ENCODE measurements around the gene WDR5.

The WDR5 gene

DNA sequence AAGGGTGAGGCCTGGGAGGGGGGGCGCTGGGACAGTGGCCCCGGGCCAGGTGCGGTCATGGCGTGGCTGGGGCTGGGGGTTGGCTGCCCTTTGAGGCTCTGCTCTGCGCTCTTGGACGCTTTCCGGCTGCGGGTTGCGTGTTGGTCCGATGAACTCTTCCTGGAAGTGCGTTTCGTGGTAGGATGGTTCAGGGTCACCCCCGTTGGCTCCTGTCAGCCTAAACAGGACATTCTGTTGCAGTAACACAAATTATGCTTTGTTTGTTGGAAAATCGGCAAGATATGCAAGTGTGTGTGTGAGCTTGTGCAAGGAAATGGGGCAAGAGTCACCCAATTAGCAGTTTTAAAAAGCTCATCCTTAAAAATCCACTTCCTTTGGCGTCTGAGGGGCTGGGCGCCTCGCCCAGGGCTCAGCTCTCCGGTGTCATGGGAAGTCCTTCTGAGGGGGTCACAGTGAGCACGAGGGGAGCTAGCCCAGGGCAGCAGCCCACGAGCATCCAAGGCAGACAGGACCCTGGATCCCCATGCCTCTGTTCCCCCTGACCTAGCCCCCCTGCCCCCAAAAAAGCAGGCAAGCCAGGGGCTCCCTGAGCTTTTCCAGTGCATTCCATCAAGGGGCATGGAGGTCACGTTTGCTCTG is 50.7 kb downstream of the WDR5 start:
- no peak overlapping the region for H3K4me3 ChIP-seq (ENCODE audit: low read length)
- TF ChIP-seq CTCF (conservative IDR thresholded peaks at IDR 0.05; ENCODE audit: low read length), result no peak
- no peak for DNase-seq (ENCODE audit: low read depth)

- TF ChIP-seq CTCF (conservative IDR thresholded peaks at IDR 0.05; ENCODE audit: low read length), result no peak
- H3K4me3 ChIP-seq (ENCODE audit: low read length), result no peak overlapping the region
- DNase-seq (ENCODE audit: low read depth), result no peak
Measured at GRCh38 chr9:134187110-134187531, 51.2 kb downstream of the WDR5 start.

GRCh38 chr9:134187891-134188385 is 52.1 kb downstream of the WDR5 start:
- H3K4me3 ChIP-seq (ENCODE audit: low read length), result no peak overlapping the region
- TF ChIP-seq CTCF (conservative IDR thresholded peaks at IDR 0.05; ENCODE audit: low read length), result no peak
- no peak for DNase-seq (ENCODE audit: low read depth)

DNA sequence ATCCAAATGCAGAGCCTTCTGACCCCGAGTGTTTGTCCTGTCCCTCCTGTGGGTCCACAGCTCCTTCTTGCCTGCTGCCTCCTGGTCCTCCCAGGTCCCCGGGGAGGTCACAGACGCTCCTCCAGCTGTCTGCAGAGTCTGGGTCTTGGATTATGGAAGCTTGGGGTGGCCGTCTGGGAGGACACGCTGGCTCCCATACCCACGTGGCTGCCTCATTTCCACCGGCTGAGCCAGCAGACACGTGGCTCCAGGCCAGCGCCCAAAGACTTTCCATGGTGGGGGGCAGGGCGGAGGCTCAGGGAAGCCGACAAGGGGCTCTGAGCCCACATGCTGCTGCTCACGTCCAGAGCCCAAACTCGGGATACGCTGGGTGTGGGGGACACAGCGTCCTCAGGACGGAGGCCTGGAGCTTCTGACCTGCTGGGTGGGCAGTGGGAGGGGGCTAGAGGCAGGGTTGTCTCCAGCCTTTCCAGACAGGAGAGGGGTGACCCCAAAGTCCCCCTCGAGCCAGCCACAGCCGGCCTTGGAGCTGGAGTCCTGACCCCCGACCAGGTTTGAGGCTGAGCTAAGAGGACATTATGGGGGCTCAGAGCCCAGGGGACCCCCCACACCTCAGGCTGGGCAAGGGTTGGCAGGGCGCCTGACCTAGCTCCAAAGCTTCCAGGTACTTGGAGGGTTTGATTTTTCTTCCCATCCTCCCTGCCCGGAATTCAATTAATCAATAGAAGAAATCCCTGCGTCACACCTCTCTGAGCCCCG is 52.7 kb downstream of the WDR5 start:
- H3K4me3 ChIP-seq (ENCODE audit: low read length), result no peak overlapping the region

DNA sequence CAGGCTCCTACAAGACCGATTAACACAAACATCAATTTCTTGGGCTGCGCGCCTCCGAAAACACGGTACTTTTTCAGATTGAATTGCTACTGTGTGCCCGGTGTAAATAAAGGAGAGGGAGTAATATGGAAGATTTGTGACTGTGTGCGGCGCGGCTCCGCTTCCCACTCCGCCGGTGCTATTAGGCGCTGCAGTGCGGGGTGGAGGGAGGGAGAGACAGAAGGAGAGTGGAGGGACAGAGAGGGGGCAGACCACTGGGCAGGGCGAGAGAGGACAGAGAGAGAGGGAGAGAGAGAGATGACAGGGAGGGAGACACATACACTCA is 53.2 kb downstream of the WDR5 start:
- no peak for TF ChIP-seq CTCF (conservative IDR thresholded peaks at IDR 0.05; ENCODE audit: low read length)
- no peak overlapping the region for H3K4me3 ChIP-seq (ENCODE audit: low read length)
- DNase-seq (ENCODE audit: low read depth), result no peak

More for the DNA sequence above, 52.7 kb downstream of the WDR5 start:
- TF ChIP-seq CTCF (conservative IDR thresholded peaks at IDR 0.05; ENCODE audit: low read length), result no peak
- peak; percentile 22 for DNase-seq (ENCODE audit: low read depth)

DNA sequence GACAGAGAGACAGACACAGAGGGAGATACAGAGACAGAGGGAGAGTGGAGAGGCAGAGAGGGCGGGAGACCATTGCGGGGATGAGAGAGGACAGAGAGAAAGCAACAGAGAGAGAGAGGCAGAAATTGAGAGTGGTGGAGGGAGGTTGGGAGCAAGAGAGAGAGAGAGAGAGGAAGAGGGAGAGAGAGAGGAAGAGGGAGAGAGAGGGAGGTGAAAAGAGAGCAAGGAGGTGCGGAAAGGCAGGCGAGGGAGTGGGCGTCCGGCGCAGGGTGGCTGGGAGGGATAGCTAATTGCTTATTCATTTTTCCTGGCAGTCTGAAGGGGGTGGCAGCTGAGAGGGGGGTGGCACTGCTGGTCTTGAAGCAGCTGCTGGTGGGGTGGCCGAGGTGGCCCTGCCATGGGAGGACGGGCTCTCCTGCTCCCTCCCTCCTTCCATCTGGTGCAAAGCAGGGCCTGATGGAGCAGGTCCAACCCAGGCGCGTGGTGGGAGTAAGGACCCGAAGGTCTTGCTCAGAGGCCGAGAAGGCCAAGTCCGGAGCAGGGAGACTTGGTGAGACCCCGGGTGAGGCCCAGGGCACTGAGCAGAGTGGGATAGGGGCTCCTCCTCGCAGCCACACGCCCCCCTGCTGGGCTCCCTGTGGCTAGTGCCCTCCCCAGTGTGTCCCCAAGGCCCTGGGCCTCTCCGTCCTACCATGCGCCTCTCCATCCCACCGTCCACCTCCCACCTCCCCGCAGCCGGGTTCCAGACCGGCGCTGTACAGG is 53.8 kb downstream of the WDR5 start:
- no peak for DNase-seq (ENCODE audit: low read depth)
- no peak overlapping the region for H3K4me3 ChIP-seq (ENCODE audit: low read length)
- TF ChIP-seq CTCF (conservative IDR thresholded peaks at IDR 0.05; ENCODE audit: low read length), result no peak
